WTC11 (cell line): ENCODE data around the gene LMAN2.

Source experiments
- CTCF ChIP-seq: fragments of 200-600 bp; IDR thresholded peaks from 2 replicates; pipeline ENCODE4 v1.8.0; 2022; ENCODE audit warnings: antibody characterized with exemption
- ETV6 ChIP-seq: sonication (generic); formaldehyde crosslinking; IDR thresholded peaks from 2 replicates; pipeline ENCODE4 v1.8.1; 2022; ENCODE audit warnings: mild to moderate bottlenecking, missing genetic modification reagents
- TF ChIP-seq, protein P1 (sequence below): sonication (generic); formaldehyde crosslinking; IDR thresholded peaks from 2 replicates; pipeline ENCODE4 v1.8.1; 2023; ENCODE audit warnings: mild to moderate bottlenecking, missing genetic modification reagents, borderline replicate concordance
- TF ChIP-seq, protein P2 (sequence below): sonication (generic); formaldehyde crosslinking; conservative IDR thresholded peaks from 2 replicates; pipeline ENCODE4 v1.8.1; 2022; ENCODE audit warnings: mild to moderate bottlenecking, missing genetic modification reagents

GRCh38 chr5:177311392-177311722, 40.1 kb downstream of the LMAN2 start:
- TF ChIP-seq ETV6 (no peak), CTCF (no peak)
- TF ChIP-seq, protein P1, sequence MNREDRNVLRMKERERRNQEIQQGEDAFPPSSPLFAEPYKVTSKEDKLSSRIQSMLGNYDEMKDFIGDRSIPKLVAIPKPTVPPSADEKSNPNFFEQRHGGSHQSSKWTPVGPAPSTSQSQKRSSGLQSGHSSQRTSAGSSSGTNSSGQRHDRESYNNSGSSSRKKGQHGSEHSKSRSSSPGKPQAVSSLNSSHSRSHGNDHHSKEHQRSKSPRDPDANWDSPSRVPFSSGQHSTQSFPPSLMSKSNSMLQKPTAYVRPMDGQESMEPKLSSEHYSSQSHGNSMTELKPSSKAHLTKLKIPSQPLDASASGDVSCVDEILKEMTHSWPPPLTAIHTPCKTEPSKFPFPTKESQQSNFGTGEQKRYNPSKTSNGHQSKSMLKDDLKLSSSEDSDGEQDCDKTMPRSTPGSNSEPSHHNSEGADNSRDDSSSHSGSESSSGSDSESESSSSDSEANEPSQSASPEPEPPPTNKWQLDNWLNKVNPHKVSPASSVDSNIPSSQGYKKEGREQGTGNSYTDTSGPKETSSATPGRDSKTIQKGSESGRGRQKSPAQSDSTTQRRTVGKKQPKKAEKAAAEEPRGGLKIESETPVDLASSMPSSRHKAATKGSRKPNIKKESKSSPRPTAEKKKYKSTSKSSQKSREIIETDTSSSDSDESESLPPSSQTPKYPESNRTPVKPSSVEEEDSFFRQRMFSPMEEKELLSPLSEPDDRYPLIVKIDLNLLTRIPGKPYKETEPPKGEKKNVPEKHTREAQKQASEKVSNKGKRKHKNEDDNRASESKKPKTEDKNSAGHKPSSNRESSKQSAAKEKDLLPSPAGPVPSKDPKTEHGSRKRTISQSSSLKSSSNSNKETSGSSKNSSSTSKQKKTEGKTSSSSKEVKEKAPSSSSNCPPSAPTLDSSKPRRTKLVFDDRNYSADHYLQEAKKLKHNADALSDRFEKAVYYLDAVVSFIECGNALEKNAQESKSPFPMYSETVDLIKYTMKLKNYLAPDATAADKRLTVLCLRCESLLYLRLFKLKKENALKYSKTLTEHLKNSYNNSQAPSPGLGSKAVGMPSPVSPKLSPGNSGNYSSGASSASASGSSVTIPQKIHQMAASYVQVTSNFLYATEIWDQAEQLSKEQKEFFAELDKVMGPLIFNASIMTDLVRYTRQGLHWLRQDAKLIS, result no peak
- TF ChIP-seq, protein P2, sequence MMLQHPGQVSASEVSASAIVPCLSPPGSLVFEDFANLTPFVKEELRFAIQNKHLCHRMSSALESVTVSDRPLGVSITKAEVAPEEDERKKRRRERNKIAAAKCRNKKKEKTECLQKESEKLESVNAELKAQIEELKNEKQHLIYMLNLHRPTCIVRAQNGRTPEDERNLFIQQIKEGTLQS (CRISPR knock-in tag), result no peak
